ENCODE data around the gene PTPRD. TPM values are rescaled to one million over a fixed set of nuclear protein-coding genes. Genes with fewer than 3 reads are reported as not detected.

Gene PTPRD
- total and polyA plus RNA-seq, 2 donors (not counting 1 experiment from before 2014, with no cell fraction given) = not detected

DNA sequence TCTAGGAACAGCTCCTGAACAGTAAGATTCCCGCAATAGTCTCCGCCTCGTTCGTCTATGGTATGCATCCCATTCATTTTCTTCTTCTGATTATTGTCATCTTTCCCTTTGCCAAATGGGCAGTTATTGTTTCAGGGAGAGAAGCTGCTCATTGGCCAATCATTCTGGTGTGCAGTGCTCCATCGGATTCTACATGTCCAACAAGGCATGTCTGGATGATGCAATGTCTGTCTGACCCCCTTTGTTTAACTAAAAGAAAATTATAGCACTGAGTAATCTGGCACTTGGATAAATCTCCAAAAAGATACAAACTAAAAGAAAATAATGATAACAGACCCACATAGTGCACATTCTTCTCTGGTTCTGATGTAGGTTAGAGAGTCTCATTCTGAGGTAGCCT is 2297.6 kb downstream of the PTPRD start:
- Mint-ChIP-seq H3K4me3 (no peak overlapping the region), H3K27me3 (no peaks in the 10 kb centered on the region), H3K9me3 (ENCODE audit: insufficient read depth) (peaks cover 2% of the 10 kb centered on the region), H3K4me1 (no peaks in the 10 kb centered on the region), H3K27ac (no peak overlapping the region)
- intact Hi-C loops (cut with micrococcal nuclease) = no loop called here
- no peaks in the 10 kb centered on the region for H4K20me1 ChIP-seq (ENCODE audit: control insufficient read depth, insufficient read depth, low read length, poor library complexity, severe bottlenecking)
- ChIA-PET CTCF (no interaction called here), POLR2A (no interaction called here)
- ATAC-seq (ENCODE audit: low read depth) (no peak), DNase-seq (no peak)
- H3K36me3 ChIP-seq (replicated peaks in 1 of 2; ENCODE audit: control extremely low read depth in 1 of 2, control insufficient read depth in 1 of 2, extremely low read depth in 1 of 2, insufficient read depth in 2 of 2, low read length in 1 of 2) = no peaks in the 10 kb centered on the region
- no peaks in the 10 kb centered on the region for H3K9me3 ChIP-seq (ENCODE audit: control extremely low read depth in 1 of 3, control insufficient read depth in 2 of 3, insufficient read depth in 1 of 3, low read length in 2 of 3)
- TF ChIP-seq, protein P1, sequence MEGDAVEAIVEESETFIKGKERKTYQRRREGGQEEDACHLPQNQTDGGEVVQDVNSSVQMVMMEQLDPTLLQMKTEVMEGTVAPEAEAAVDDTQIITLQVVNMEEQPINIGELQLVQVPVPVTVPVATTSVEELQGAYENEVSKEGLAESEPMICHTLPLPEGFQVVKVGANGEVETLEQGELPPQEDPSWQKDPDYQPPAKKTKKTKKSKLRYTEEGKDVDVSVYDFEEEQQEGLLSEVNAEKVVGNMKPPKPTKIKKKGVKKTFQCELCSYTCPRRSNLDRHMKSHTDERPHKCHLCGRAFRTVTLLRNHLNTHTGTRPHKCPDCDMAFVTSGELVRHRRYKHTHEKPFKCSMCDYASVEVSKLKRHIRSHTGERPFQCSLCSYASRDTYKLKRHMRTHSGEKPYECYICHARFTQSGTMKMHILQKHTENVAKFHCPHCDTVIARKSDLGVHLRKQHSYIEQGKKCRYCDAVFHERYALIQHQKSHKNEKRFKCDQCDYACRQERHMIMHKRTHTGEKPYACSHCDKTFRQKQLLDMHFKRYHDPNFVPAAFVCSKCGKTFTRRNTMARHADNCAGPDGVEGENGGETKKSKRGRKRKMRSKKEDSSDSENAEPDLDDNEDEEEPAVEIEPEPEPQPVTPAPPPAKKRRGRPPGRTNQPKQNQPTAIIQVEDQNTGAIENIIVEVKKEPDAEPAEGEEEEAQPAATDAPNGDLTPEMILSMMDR (IDR thresholded peaks at IDR 0.05) = no peak
- TF ChIP-seq EZH2 (IDR thresholded peaks at IDR 0.05; ENCODE audit: borderline replicate concordance, insufficient read depth, low read depth, low read length, poor library complexity, severe bottlenecking) = no peak
- no peak overlapping the region for H3K4me2 ChIP-seq (replicated peaks; ENCODE audit: low read depth, low read length, poor library complexity, severe bottlenecking)
- H2AFZ ChIP-seq (ENCODE audit: insufficient read depth, low read depth, low read length, poor library complexity, severe bottlenecking) = no peak overlapping the region
- no peak overlapping the region for H3K4me3 ChIP-seq (ENCODE audit: control extremely low read depth in 1 of 5, extremely low read depth in 1 of 5, insufficient read depth in 1 of 5, low read depth in 2 of 5, low read length in 4 of 5)
- no peaks in the 10 kb centered on the region for H3K4me1 ChIP-seq (ENCODE audit: control insufficient read depth in 2 of 2, insufficient read depth in 2 of 2, low read length in 2 of 2)
- H3K27me3 ChIP-seq (replicated peaks in 1 of 4; ENCODE audit: control extremely low read depth in 1 of 4, control insufficient read depth in 3 of 4, insufficient read depth in 4 of 4, low read length in 3 of 4) = no peaks in the 10 kb centered on the region
- H3K27ac ChIP-seq (ENCODE audit: low read length in 2 of 2) = no peak overlapping the region
- 90% methylated on average over 2 of the region's 5 CpGs for WGBS (ENCODE audit: insufficient coverage)
- H3K79me2 ChIP-seq (ENCODE audit: control insufficient read depth, insufficient read depth, low read length) = no peaks in the 10 kb centered on the region
- H3K9ac ChIP-seq (ENCODE audit: low read length) = no peak overlapping the region

GRCh38 chr9:8309258-8309657 is 2303.5 kb downstream of the PTPRD start:
- intact Hi-C loops (cut with micrococcal nuclease) = no loop called here
- Mint-ChIP-seq H3K27ac (no peak overlapping the region), H3K27me3 (no peaks in the 10 kb centered on the region), H3K4me3 (no peak overlapping the region), H3K9me3 (ENCODE audit: insufficient read depth) (peaks cover 10% of the 10 kb centered on the region), H3K4me1 (no peaks in the 10 kb centered on the region)
- no peak for DNase-seq
- H2AFZ ChIP-seq (ENCODE audit: insufficient read depth, low read depth, low read length, poor library complexity, severe bottlenecking) = no peak overlapping the region
- H4K20me1 ChIP-seq (ENCODE audit: control insufficient read depth, insufficient read depth, low read length, poor library complexity, severe bottlenecking) = no peaks in the 10 kb centered on the region
- H3K4me3 ChIP-seq (ENCODE audit: control extremely low read depth in 1 of 5, extremely low read depth in 1 of 5, insufficient read depth in 1 of 5, low read depth in 2 of 5, low read length in 4 of 5) = no peak overlapping the region
- no peaks in the 10 kb centered on the region for H3K4me1 ChIP-seq (ENCODE audit: control insufficient read depth in 2 of 2, insufficient read depth in 2 of 2, low read length in 2 of 2)
- no peak overlapping the region for H3K4me2 ChIP-seq (replicated peaks; ENCODE audit: low read depth, low read length, poor library complexity, severe bottlenecking)
- ATAC-seq (ENCODE audit: low read depth) = no peak
- POLR2A ChIA-PET = no interaction called here
- no peak overlapping the region for H3K9ac ChIP-seq (ENCODE audit: low read length)
- no peak overlapping the region for H3K27ac ChIP-seq (ENCODE audit: low read length in 2 of 2)
- H3K36me3 ChIP-seq (replicated peaks in 1 of 2; ENCODE audit: control extremely low read depth in 1 of 2, control insufficient read depth in 1 of 2, extremely low read depth in 1 of 2, insufficient read depth in 2 of 2, low read length in 1 of 2) = no peaks in the 10 kb centered on the region
- no peaks in the 10 kb centered on the region for H3K79me2 ChIP-seq (ENCODE audit: control insufficient read depth, insufficient read depth, low read length)
- H3K27me3 ChIP-seq (replicated peaks in 1 of 4; ENCODE audit: control extremely low read depth in 1 of 4, control insufficient read depth in 3 of 4, insufficient read depth in 4 of 4, low read length in 3 of 4) = no peaks in the 10 kb centered on the region
- no peak for TF ChIP-seq EZH2 (IDR thresholded peaks at IDR 0.05; ENCODE audit: borderline replicate concordance, insufficient read depth, low read depth, low read length, poor library complexity, severe bottlenecking)
- TF ChIP-seq, protein P1 (IDR thresholded peaks at IDR 0.05) = no peak
- peaks cover 0 to 3% (median 0%) of the 10 kb centered on the region in 3 donors for H3K9me3 ChIP-seq (ENCODE audit: control extremely low read depth in 1 of 3, control insufficient read depth in 2 of 3, insufficient read depth in 1 of 3, low read length in 2 of 3)
- CTCF ChIA-PET = no interaction called here

All from B cell (primary cell).